SK-N-SH (cell line): ENCODE data around the gene NOL4L.

Experiments
- EP300 ChIP-seq, 2 experiments: IDR thresholded peaks; 2 replicates each; pipeline versions ENCODE4 v1.4.0 to v1.6.1; 2012; ENCODE audit warnings: borderline replicate concordance in 1 of 2, low read depth in 1 of 2, low read length in 1 of 2
- FOXJ3 ChIP-seq: sonication (generic); formaldehyde crosslinking; IDR thresholded peaks from 2 replicates; pipeline ENCODE4 v1.5.1; 2020; ENCODE audit warnings: mild to moderate bottlenecking, missing genetic modification reagents
- JUND ChIP-seq: IDR thresholded peaks from 2 replicates; pipeline ENCODE4 v1.4.0; 2012
- RFX5 ChIP-seq: IDR thresholded peaks from 2 replicates; pipeline ENCODE4 v1.6.1; 2012; ENCODE audit warnings: mild to moderate bottlenecking, improper control_type of control experiment, low read length
- SIN3A ChIP-seq: IDR thresholded peaks from 2 replicates; pipeline ENCODE4 v1.6.1; 2012; ENCODE audit warnings: low read depth, mild to moderate bottlenecking, low read length, moderate library complexity, borderline replicate concordance
- SMC3 ChIP-seq: IDR thresholded peaks from 2 replicates; pipeline ENCODE4 v1.6.1; 2012; ENCODE audit warnings: low read depth, low read length, improper control_type of control experiment
- TCF12 ChIP-seq: IDR thresholded peaks from 2 replicates; pipeline ENCODE4 v1.4.0; 2012
- TF ChIP-seq, protein P1 (sequence below): fragments of 200-600 bp; sonication (generic); IDR thresholded peaks from 2 replicates; pipeline ENCODE4 v1.6.1; 2017; ENCODE audit warnings: antibody characterized with exemption, mild to moderate bottlenecking, moderate library complexity
- TF ChIP-seq, protein P2 (sequence below): IDR thresholded peaks from 2 replicates; pipeline ENCODE4 v1.4.0; 2012; ENCODE audit warnings: low read depth, borderline replicate concordance
- TF ChIP-seq, protein P3 (sequence below): IDR thresholded peaks from 2 replicates; pipeline ENCODE4 v1.6.1; 2012; ENCODE audit warnings: mild to moderate bottlenecking, low read depth, low read length, moderate library complexity

DNA sequence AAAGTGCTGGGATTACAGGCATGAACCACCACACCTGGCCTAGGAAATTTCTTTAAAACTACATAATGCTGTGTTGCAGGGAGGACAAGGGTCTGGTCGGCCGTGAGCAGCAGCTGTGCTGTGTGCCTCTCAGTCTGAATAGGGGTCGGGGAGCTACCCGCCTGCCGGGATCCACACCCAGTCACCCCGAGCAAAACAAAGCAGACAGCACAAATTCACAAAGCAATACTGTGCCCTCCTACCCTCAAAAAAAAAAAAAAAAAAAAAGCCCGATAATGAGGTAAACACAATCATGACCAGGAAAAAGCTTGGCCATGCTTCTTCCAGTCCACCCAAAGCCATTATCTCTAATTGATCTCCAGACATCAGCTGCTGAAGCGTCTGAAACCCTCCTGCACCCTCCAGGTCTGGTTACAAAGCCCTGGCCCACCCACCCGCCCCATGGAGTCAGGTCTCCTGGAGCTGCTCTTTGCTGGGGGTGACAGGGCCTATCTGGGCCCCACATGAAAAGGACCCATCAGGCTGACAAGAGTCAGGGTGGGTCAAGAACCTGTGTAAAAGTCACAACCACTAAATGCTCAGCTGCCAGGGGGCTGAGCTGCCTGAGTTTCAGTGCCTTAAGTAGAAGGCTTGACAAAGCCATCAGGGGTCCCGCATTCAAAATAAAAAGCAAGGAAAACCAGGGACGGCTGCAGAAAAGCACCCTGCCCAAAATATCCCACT is 88.2 kb downstream of the NOL4L start:
- TF ChIP-seq, protein P1, sequence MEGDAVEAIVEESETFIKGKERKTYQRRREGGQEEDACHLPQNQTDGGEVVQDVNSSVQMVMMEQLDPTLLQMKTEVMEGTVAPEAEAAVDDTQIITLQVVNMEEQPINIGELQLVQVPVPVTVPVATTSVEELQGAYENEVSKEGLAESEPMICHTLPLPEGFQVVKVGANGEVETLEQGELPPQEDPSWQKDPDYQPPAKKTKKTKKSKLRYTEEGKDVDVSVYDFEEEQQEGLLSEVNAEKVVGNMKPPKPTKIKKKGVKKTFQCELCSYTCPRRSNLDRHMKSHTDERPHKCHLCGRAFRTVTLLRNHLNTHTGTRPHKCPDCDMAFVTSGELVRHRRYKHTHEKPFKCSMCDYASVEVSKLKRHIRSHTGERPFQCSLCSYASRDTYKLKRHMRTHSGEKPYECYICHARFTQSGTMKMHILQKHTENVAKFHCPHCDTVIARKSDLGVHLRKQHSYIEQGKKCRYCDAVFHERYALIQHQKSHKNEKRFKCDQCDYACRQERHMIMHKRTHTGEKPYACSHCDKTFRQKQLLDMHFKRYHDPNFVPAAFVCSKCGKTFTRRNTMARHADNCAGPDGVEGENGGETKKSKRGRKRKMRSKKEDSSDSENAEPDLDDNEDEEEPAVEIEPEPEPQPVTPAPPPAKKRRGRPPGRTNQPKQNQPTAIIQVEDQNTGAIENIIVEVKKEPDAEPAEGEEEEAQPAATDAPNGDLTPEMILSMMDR: no peak
- TF ChIP-seq SMC3 (no peak), FOXJ3 (CRISPR knock-in tag) (no peak), JUND (no peak), EP300 (IDR thresholded peaks at IDR 0.05; ENCODE audit: borderline replicate concordance in 1 of 2, low read depth in 1 of 2, low read length in 1 of 2) (peak in 1 of 2 experiments; percentile 81; a peak in 2 of 4 replicates), TCF12 (no peak), SIN3A (no peak), RFX5 (no peak)
- TF ChIP-seq, protein P2, sequence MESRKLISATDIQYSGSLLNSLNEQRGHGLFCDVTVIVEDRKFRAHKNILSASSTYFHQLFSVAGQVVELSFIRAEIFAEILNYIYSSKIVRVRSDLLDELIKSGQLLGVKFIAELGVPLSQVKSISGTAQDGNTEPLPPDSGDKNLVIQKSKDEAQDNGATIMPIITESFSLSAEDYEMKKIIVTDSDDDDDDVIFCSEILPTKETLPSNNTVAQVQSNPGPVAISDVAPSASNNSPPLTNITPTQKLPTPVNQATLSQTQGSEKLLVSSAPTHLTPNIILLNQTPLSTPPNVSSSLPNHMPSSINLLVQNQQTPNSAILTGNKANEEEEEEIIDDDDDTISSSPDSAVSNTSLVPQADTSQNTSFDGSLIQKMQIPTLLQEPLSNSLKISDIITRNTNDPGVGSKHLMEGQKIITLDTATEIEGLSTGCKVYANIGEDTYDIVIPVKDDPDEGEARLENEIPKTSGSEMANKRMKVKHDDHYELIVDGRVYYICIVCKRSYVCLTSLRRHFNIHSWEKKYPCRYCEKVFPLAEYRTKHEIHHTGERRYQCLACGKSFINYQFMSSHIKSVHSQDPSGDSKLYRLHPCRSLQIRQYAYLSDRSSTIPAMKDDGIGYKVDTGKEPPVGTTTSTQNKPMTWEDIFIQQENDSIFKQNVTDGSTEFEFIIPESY: no peak
- TF ChIP-seq, protein P3, sequence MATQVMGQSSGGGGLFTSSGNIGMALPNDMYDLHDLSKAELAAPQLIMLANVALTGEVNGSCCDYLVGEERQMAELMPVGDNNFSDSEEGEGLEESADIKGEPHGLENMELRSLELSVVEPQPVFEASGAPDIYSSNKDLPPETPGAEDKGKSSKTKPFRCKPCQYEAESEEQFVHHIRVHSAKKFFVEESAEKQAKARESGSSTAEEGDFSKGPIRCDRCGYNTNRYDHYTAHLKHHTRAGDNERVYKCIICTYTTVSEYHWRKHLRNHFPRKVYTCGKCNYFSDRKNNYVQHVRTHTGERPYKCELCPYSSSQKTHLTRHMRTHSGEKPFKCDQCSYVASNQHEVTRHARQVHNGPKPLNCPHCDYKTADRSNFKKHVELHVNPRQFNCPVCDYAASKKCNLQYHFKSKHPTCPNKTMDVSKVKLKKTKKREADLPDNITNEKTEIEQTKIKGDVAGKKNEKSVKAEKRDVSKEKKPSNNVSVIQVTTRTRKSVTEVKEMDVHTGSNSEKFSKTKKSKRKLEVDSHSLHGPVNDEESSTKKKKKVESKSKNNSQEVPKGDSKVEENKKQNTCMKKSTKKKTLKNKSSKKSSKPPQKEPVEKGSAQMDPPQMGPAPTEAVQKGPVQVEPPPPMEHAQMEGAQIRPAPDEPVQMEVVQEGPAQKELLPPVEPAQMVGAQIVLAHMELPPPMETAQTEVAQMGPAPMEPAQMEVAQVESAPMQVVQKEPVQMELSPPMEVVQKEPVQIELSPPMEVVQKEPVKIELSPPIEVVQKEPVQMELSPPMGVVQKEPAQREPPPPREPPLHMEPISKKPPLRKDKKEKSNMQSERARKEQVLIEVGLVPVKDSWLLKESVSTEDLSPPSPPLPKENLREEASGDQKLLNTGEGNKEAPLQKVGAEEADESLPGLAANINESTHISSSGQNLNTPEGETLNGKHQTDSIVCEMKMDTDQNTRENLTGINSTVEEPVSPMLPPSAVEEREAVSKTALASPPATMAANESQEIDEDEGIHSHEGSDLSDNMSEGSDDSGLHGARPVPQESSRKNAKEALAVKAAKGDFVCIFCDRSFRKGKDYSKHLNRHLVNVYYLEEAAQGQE: no peak
